PC-3 (cell line): ENCODE measurements around the gene NPNT. TPM values are rescaled to one million over a fixed set of nuclear protein-coding genes. Genes with fewer than 3 reads are reported as not detected.

Experiments used
- ATAC-seq: fragments of 200-7000 bp; cut with Tn5 transposase; 2 replicates; pipeline ENCODE4 v1.9.1; 2020; ENCODE audit warnings: mild to moderate bottlenecking, moderate library complexity
- BruUV-seq: library from RNA; stranded (reverse); fragments of 400-500 nt; replicated peaks from 2 replicates; lab custom pipeline; 2021; lab: Mats Ljungman, UMichigan
- CTCF ChIA-PET: fragments of 300-600 bp; sonication (Branson Sonifier 250); formaldehyde crosslinking; loops from one replicate; lab custom pipeline; 2022; ENCODE audit warnings: antibody characterized with exemption; lab: Charles Lee
- POLR2A ChIA-PET: fragments of 300-600 bp; sonication (Branson Sonifier 250); formaldehyde crosslinking; loops from one replicate; lab custom pipeline; 2022; ENCODE audit warnings: antibody characterized with exemption; ENCODE audit not compliant: unreplicated experiment; lab: Charles Lee
- DNase-seq: peaks from one replicate; pipeline ENCODE4 v3.0.0-alpha.2; 2015
- H2AFZ ChIP-seq: fragments of 300-600 bp; sonication (generic); 2 replicates; pipeline ENCODE4 v1.6.0; 2016; ENCODE audit warnings: antibody characterized with exemption, low read length
- H3F3A ChIP-seq: fragments of 300-600 bp; sonication (generic); one replicate; pipeline ENCODE4 v1.6.0; 2017; ENCODE audit warnings: antibody characterized with exemption, low read length, control low read depth, mild to moderate bottlenecking; ENCODE audit not compliant: unreplicated experiment
- H3K27ac ChIP-seq: fragments of 300-600 bp; sonication (generic); 2 replicates; pipeline ENCODE4 v1.5.1; 2016; ENCODE audit warnings: mild to moderate bottlenecking, low read length
- H3K27me3 ChIP-seq: fragments of 300-600 bp; sonication (generic); 2 replicates; pipeline ENCODE4 v1.6.1; 2016; ENCODE audit warnings: low read length, mixed read lengths
- H3K36me3 ChIP-seq: fragments of 300-600 bp; sonication (generic); 2 replicates; pipeline ENCODE4 v1.6.1; 2016; ENCODE audit warnings: low read depth, mixed run types, low read length, mixed read lengths
- H3K4me1 ChIP-seq: fragments of 300-600 bp; sonication (generic); 2 replicates; pipeline ENCODE4 v1.5.1; 2016; ENCODE audit warnings: low read length; ENCODE audit not compliant: insufficient read depth
- H3K4me2 ChIP-seq: fragments of 300-600 bp; sonication (generic); 2 replicates; pipeline ENCODE4 v1.6.0; 2016; ENCODE audit warnings: low read length
- H3K4me3 ChIP-seq: fragments of 300-600 bp; sonication (generic); 2 replicates; pipeline ENCODE4 v1.5.1; 2016; ENCODE audit warnings: mild to moderate bottlenecking, low read length, mixed read lengths
- H3K79me2 ChIP-seq: fragments of 300-600 bp; sonication (generic); 2 replicates; pipeline ENCODE4 v1.6.1; 2017; ENCODE audit warnings: low read length, mixed read lengths
- H3K9ac ChIP-seq: fragments of 300-600 bp; sonication (generic); 2 replicates; pipeline ENCODE4 v1.6.0; 2016; ENCODE audit warnings: mild to moderate bottlenecking, low read length
- H3K9me2 ChIP-seq: fragments of 300-600 bp; sonication (generic); replicated peaks from 2 replicates; pipeline ENCODE4 v1.6.1; 2016; ENCODE audit warnings: mixed run types, low read length, mixed read lengths
- H3K9me3 ChIP-seq: fragments of 300-600 bp; sonication (generic); 2 replicates; pipeline ENCODE4 v1.6.1; 2016; ENCODE audit warnings: low read length, mixed read lengths
- H4K20me1 ChIP-seq: fragments of 300-600 bp; sonication (generic); 2 replicates; pipeline ENCODE4 v1.6.1; 2016; ENCODE audit warnings: low read length, mixed read lengths
- EZH2 ChIP-seq: fragments of 300-600 bp; sonication (generic); IDR thresholded peaks from one replicate; pipeline ENCODE4 v1.6.1; 2017; ENCODE audit warnings: antibody characterized with exemption, mild to moderate bottlenecking, low read length; ENCODE audit not compliant: unreplicated experiment
- EZH2phosphoT487 ChIP-seq: fragments of 300-600 bp; sonication (generic); IDR thresholded peaks from 2 replicates; pipeline ENCODE4 v1.6.1; 2018; ENCODE audit warnings: mild to moderate bottlenecking, antibody characterized with exemption, low read length, borderline replicate concordance
- intact Hi-C: fragments of 100-400 bp; cut with micrococcal nuclease; formaldehyde crosslinking; loops from 2 replicates; pipeline ENCODE4 v1.9.0; 2023
- total RNA-seq: library from RNA; depleted of rRNA; stranded (reverse); fragments of >200 nt; gene quantifications from 2 replicates; pipeline ENCODE4 v1.2.3, GENCODE V29; 2014
- TF ChIP-seq, protein P1 (sequence below): fragments of 300-600 bp; sonication (generic); conservative IDR thresholded peaks from 2 replicates; pipeline ENCODE4 v1.5.1; 2017; ENCODE audit warnings: antibody characterized with exemption, low read depth, mild to moderate bottlenecking, low read length

NPNT gene
- total RNA-seq, 1 experiment from 2014 or later = 29.7 TPM

DNA sequence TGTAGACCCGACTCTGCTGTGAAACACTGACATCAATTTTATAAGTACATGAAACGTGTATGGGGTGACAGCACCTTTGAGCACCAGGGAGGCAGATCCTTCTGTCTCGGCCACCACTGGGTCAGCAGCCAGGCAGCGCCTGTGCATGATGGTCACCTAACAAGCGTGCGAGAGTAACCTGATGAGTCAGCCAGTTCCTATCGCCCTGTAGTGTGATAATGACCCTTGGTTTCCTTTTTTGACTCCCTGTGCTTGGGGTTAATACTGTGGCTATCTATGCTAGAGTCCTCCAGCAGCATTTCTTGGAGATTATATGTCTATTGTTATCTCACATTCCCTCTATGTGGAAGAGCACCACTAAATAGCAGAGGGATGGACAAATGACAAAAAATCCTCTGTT, 101.6 kb downstream of the NPNT start:
- TF ChIP-seq, protein P1, sequence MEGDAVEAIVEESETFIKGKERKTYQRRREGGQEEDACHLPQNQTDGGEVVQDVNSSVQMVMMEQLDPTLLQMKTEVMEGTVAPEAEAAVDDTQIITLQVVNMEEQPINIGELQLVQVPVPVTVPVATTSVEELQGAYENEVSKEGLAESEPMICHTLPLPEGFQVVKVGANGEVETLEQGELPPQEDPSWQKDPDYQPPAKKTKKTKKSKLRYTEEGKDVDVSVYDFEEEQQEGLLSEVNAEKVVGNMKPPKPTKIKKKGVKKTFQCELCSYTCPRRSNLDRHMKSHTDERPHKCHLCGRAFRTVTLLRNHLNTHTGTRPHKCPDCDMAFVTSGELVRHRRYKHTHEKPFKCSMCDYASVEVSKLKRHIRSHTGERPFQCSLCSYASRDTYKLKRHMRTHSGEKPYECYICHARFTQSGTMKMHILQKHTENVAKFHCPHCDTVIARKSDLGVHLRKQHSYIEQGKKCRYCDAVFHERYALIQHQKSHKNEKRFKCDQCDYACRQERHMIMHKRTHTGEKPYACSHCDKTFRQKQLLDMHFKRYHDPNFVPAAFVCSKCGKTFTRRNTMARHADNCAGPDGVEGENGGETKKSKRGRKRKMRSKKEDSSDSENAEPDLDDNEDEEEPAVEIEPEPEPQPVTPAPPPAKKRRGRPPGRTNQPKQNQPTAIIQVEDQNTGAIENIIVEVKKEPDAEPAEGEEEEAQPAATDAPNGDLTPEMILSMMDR = no peak
- no peak for TF ChIP-seq EZH2
- no peak for TF ChIP-seq EZH2phosphoT487
- Histone ChIP-seq H3K27ac (no peak overlapping the region), H3K79me2 (no peaks in the 10 kb centered on the region), H3K4me1 (peaks cover 1% of the 10 kb centered on the region), H4K20me1 (no peaks in the 10 kb centered on the region), H3F3A (no peaks in the 10 kb centered on the region), H3K4me3 (no peak overlapping the region), H3K9ac (no peak overlapping the region), H3K9me2 (no peaks in the 10 kb centered on the region), H3K27me3 (no peaks in the 10 kb centered on the region), H3K36me3 (no peaks in the 10 kb centered on the region), H3K4me2 (no peak overlapping the region), H2AFZ (no peak overlapping the region), H3K9me3 (no peaks in the 10 kb centered on the region)
- DNase-seq (no peak), ATAC-seq (no peak)
- intact Hi-C loops = no loop called here
- CTCF ChIA-PET = no interaction called here
- POLR2A ChIA-PET = no interaction called here
- BruUV-seq = no TSS peak

DNA sequence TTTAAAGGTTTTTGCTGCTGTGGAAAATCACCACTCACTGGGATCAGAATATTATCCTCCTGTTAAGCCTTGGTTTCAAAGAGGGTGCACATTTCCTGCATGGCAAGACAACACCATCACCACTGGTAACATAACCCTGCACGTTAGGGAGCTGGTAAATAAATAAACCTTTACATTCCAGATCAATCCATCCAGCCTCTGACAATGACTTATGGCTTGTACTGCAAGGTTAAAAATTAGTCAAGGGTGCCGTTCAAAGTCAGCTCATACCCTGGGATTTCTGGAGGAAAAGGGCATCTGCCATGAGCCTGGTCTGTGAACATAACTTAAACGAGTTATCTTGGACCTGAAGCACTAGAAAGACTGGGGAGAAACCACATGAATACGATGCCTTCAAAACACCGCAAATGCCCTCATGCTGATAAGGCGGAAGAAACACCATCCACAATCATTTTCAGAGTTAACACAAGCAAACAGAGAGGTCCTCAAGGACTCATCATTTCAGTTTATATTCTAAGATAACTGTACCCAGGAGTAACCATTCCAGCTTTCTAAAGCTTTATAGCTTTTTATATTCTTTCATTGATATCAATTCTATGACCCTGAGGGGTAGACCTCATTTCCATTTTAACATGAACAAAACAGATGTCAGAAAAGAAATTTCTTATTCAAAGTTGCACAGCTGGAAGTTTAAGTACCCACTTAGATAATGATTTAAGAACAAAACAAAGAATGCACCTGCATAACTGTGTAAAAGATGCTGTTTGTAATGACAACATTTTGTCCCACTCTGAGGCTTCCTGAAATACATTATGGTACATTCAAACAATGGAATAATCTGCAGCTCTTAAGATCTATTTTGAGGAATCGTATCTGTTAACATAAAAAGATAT, 103.1 kb downstream of the NPNT start:
- no peak overlapping the region for H3K9ac ChIP-seq
- DNase-seq (no peak), ATAC-seq (no peak)
- TF ChIP-seq EZH2 (no peak), EZH2phosphoT487 (no peak)
- TF ChIP-seq, protein P1 = no peak
- no TSS peak for BruUV-seq
- H3K79me2 ChIP-seq = no peaks in the 10 kb centered on the region
- H3K9me3 ChIP-seq = no peaks in the 10 kb centered on the region
- no peak overlapping the region for H2AFZ ChIP-seq
- intact Hi-C loops = no loop called here
- H3K4me2 ChIP-seq = no peak overlapping the region
- no peaks in the 10 kb centered on the region for H3K9me2 ChIP-seq
- no peaks in the 10 kb centered on the region for H3K27me3 ChIP-seq
- H3K4me1 ChIP-seq = no peaks in the 10 kb centered on the region
- ChIA-PET CTCF (no interaction called here), POLR2A (no interaction called here)
- H3K36me3 ChIP-seq = no peaks in the 10 kb centered on the region
- no peaks in the 10 kb centered on the region for H3F3A ChIP-seq
- no peak overlapping the region for H3K4me3 ChIP-seq
- no peaks in the 10 kb centered on the region for H4K20me1 ChIP-seq
- H3K27ac ChIP-seq = no peak overlapping the region

GRCh38 chr4:106002994-106003393, 107.7 kb downstream of the NPNT start:
- no peak overlapping the region for H2AFZ ChIP-seq
- ATAC-seq = no peak
- CTCF ChIA-PET = no interaction called here

More at GRCh38 chr4:106002994-106003393, 107.7 kb downstream of the NPNT start:
- BruUV-seq = no TSS peak
- no peak overlapping the region for H3K27ac ChIP-seq
- H3K9ac ChIP-seq = no peak overlapping the region
- no peak overlapping the region for H3K4me3 ChIP-seq
- intact Hi-C loops = no loop called here
- no peaks in the 10 kb centered on the region for H3K79me2 ChIP-seq
- no peak for DNase-seq
- H3F3A ChIP-seq = no peaks in the 10 kb centered on the region
- H3K4me2 ChIP-seq = no peak overlapping the region
- H3K4me1 ChIP-seq = no peaks in the 10 kb centered on the region
- TF ChIP-seq EZH2phosphoT487 (no peak), EZH2 (no peak)
- TF ChIP-seq, protein P1 = no peak
- no peaks in the 10 kb centered on the region for H4K20me1 ChIP-seq
- no peaks in the 10 kb centered on the region for H3K36me3 ChIP-seq
- POLR2A ChIA-PET = no interaction called here
- H3K27me3 ChIP-seq = no peaks in the 10 kb centered on the region
- H3K9me3 ChIP-seq = no peaks in the 10 kb centered on the region
- H3K9me2 ChIP-seq = no peaks in the 10 kb centered on the region
